HepG2 (cell line): Measurements from ENCODE around the gene CALY.
"Not testable (repeated sequence)": the region's sequence is repeated elsewhere in the genome, so short reads cannot be mapped to it uniquely, and the experiment has no call there.

Experiments
- CTCF ChIP-seq: sonication (generic); formaldehyde crosslinking; IDR thresholded peaks from 2 replicates; pipeline ENCODE4 v1.5.0; 2020; ENCODE audit warnings: mild to moderate bottlenecking, missing genetic modification reagents, moderate library complexity
- KDM5B ChIP-seq: sonication (generic); formaldehyde crosslinking; IDR thresholded peaks from 2 replicates; pipeline ENCODE4 v1.4.0; 2020; ENCODE audit warnings: missing genetic modification reagents, mild to moderate bottlenecking, borderline replicate concordance
- POLR2A ChIP-seq, 2 experiments: IDR thresholded peaks; 2 replicates each; pipeline ENCODE4 v1.6.1; 2011; ENCODE audit warnings: low read depth in 2 of 2, low read length in 2 of 2, mild to moderate bottlenecking in 1 of 2, moderate library complexity in 1 of 2; ENCODE audit not compliant: insufficient read depth in 1 of 2
- TCF7L2 ChIP-seq: IDR thresholded peaks from 2 replicates; pipeline ENCODE4 v1.6.1; 2011; ENCODE audit warnings: mild to moderate bottlenecking, low read depth, low read length, moderate library complexity
- ZEB1 ChIP-seq: IDR thresholded peaks from 2 replicates; pipeline ENCODE4 v1.6.1; 2012; ENCODE audit warnings: mild to moderate bottlenecking, low read depth, inconsistent platforms; ENCODE audit not compliant: insufficient replicate concordance
- ZNF256 ChIP-seq: sonication (generic); formaldehyde crosslinking; conservative IDR thresholded peaks from 2 replicates; pipeline ENCODE4 v1.4.0; 2020; ENCODE audit warnings: missing genetic modification reagents

- TF ChIP-seq POLR2A (IDR thresholded peaks at IDR 0.05; ENCODE audit: insufficient read depth in 1 of 2, low read depth in 2 of 2, low read length in 2 of 2); TCF7L2; CTCF; ZEB1; ZNF256 (CRISPR knock-in tag); KDM5B (CRISPR knock-in tag): not testable (repeated sequence)
These were observed 15.8 kb downstream of the CALY start for GRCh38 chr10:133320852-133321422.
